Gastroesophageal sphincter (tissue), 4 donors: ENCODE results near the gene IQCB1. TPM values are rescaled to one million over a fixed set of nuclear protein-coding genes. Genes with fewer than 3 reads are reported as not detected.
"Not testable (repeated sequence)": the region's sequence is repeated elsewhere in the genome, so short reads cannot be mapped to it uniquely, and the experiment has no call there.

Experiments
- ATAC-seq: fragments of 150-250 bp; one replicate; pipeline ENCODE4 v1.9.1; 2016; ENCODE audit warnings: mild to moderate bottlenecking, moderate library complexity
- H3K27ac ChIP-seq, 4 donors: fragments of 200-600 bp; sonication (generic) in 3 of 4; 1 replicate in 3 of 4; 2 replicates in 1 of 4; pipeline ENCODE4 v1.5.1; 2016 to 2019
- H3K27me3 ChIP-seq: fragments of 200-600 bp; sonication (generic); one replicate; pipeline ENCODE4 v1.5.1; 2019
- H3K36me3 ChIP-seq, 2 donors: fragments of 200-600 bp; sonication (generic); one replicate each; pipeline ENCODE4 v1.5.1; 2019; ENCODE audit warnings: control low read depth in 1 of 2
- H3K4me1 ChIP-seq, 3 donors: fragments of 200-600 bp; sonication (generic); 1 replicate in 2 of 3; 2 replicates in 1 of 3; pipeline ENCODE4 v1.5.1; 2016 to 2019; ENCODE audit warnings: control low read depth in 2 of 3
- H3K4me3 ChIP-seq, 2 donors: fragments of 200-600 bp; sonication (generic); one replicate each; pipeline ENCODE4 v1.5.1; 2019; ENCODE audit warnings: mild to moderate bottlenecking in 1 of 2, moderate library complexity in 1 of 2
- H3K9me3 ChIP-seq, 3 donors: fragments of 200-600 bp; sonication (generic); one replicate each; pipeline ENCODE4 v1.5.1; 2017 to 2019; ENCODE audit warnings: control low read depth in 2 of 3
- CTCF ChIP-seq, 4 experiments: fragments of 200-600 bp in 2 of 4; fragments of 450-650 bp in 2 of 4; sonication (generic) in 1 of 4; IDR thresholded peaks; one replicate each; pipeline ENCODE4 v1.5.1; 2017 to 2019; ENCODE audit warnings: antibody characterized with exemption in 4 of 4, mild to moderate bottlenecking in 2 of 4, moderate library complexity in 2 of 4
- EP300 ChIP-seq: sonication (generic); formaldehyde crosslinking; IDR thresholded peaks from one replicate; pipeline ENCODE4 v1.6.1; 2017; ENCODE audit warnings: antibody characterized with exemption, mild to moderate bottlenecking
- POLR2A ChIP-seq, 2 donors: fragments of 450-650 bp; IDR thresholded peaks; one replicate each; pipeline ENCODE4 v1.6.1; 2017; ENCODE audit warnings: antibody characterized with exemption in 2 of 2, mild to moderate bottlenecking in 2 of 2, moderate library complexity in 1 of 2
- POLR2AphosphoS5 ChIP-seq: sonication (generic); formaldehyde crosslinking; IDR thresholded peaks from one replicate; pipeline ENCODE4 v1.6.1; 2017; ENCODE audit warnings: antibody characterized with exemption
- WGBS, 2 donors: methylation state at CpG; one replicate each; pipeline ENCODE4 v1.1.5; 2018; ENCODE audit warnings: low coverage in 1 of 2; 5-methylcytosine and 5-hydroxymethylcytosine counted together
- total RNA-seq, 4 donors: library from RNA; depleted of rRNA; stranded (reverse); fragments of >200 nt; gene quantifications; one replicate each; pipeline ENCODE4 v1.1.0, GENCODE V29; 2016

IQCB1 gene
- total RNA-seq, 4 donors from 2014 or later: 10.0 to 28.8 (median 17.6) TPM

- H3K36me3 ChIP-seq: no peaks in the 10 kb centered on the region
- no peak overlapping the region for H3K27ac ChIP-seq
- no peaks in the 10 kb centered on the region for H3K27me3 ChIP-seq
- H3K4me1 ChIP-seq: no peaks in the 10 kb centered on the region
- no peak for ATAC-seq
- no peak overlapping the region for H3K4me3 ChIP-seq
- H3K9me3 ChIP-seq: no peaks in the 10 kb centered on the region
- TF ChIP-seq EP300 (no peak), POLR2AphosphoS5 (no peak), CTCF (IDR thresholded peaks at IDR 0.05) (no peak), POLR2A (IDR thresholded peaks at IDR 0.05) (no peak)
Observed at GRCh38 chr3:121870717-121871116, 35.9 kb upstream of the IQCB1 start.

DNA sequence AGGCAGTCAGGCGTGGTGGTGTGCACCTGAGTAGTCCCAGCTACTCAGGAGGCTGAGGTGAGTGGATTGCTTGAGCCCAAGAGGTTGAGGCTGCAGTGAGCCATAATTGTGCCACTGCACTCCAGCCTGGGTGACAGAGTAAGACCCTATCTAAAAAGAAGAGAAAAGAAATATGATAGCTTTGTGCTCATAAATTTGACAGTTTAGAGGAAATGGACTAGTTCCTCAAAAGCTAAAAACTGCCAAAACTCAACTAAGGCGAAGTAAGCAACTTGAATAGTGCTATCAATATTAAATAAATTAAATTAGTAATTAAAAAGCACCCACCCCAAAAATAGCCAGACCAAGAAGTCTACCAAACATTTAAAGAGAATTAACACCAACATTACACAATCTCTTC lies 34.9 kb upstream of the IQCB1 start:
- TF ChIP-seq POLR2A (IDR thresholded peaks at IDR 0.05) (no peak), POLR2AphosphoS5 (no peak), CTCF (IDR thresholded peaks at IDR 0.05) (no peak), EP300 (no peak)
- no peak overlapping the region for H3K4me3 ChIP-seq
- no peaks in the 10 kb centered on the region for H3K9me3 ChIP-seq
- no peak overlapping the region for H3K27ac ChIP-seq
- no peaks in the 10 kb centered on the region for H3K4me1 ChIP-seq
- no peaks in the 10 kb centered on the region for H3K36me3 ChIP-seq
- 91 to 93% methylated on average over 2 of the region's 2 CpGs for WGBS, 2 donors
- no peaks in the 10 kb centered on the region for H3K27me3 ChIP-seq
- no peak for ATAC-seq

GRCh38 chr3:121863801-121864200 lies 28.9 kb upstream of the IQCB1 start:
- no peak overlapping the region for H3K27ac ChIP-seq
- H3K9me3 ChIP-seq: peaks cover 0 to 15% (median 0%) of the 10 kb centered on the region in 3 donors
- H3K36me3 ChIP-seq: peaks cover 0 to 10% of the 10 kb centered on the region in 2 donors
- H3K4me3 ChIP-seq: no peak overlapping the region
- TF ChIP-seq CTCF (IDR thresholded peaks at IDR 0.05) (no peak), POLR2AphosphoS5 (no peak), POLR2A (IDR thresholded peaks at IDR 0.05) (no peak), EP300 (no peak)
- no peaks in the 10 kb centered on the region for H3K4me1 ChIP-seq
- no peaks in the 10 kb centered on the region for H3K27me3 ChIP-seq
- ATAC-seq: no peak

DNA sequence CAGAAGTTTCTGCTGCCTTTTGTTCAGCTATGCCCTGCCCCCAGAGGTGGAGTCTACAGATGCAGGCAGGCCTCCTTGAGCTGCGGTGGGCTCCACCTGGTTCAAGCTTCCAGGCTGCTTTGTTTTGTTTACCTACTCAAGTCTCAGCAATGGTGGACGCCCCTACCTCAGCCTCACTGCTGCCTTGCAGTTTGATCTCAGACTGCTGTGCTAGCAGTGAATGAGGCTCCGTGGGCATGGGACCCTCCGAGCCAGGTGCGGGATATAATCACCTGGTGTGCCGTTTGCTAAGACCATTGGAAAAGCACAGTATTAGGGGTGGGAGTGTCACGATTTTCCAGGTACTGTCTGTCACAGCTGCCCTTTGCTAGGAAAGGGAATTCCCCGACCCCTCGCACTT lies 28.4 kb upstream of the IQCB1 start:
- H3K4me1 ChIP-seq, H3K4me3 ChIP-seq, H3K27ac ChIP-seq, ATAC-seq, H3K27me3 ChIP-seq: not testable (repeated sequence)
- 83 to 100% methylated on average over 1 of the region's 9 CpGs for WGBS, 2 donors
- peaks cover 0 to 10% of the 10 kb centered on the region in 2 donors for H3K36me3 ChIP-seq
- peaks cover 0 to 15% (median 0%) of the 10 kb centered on the region in 3 donors for H3K9me3 ChIP-seq

DNA sequence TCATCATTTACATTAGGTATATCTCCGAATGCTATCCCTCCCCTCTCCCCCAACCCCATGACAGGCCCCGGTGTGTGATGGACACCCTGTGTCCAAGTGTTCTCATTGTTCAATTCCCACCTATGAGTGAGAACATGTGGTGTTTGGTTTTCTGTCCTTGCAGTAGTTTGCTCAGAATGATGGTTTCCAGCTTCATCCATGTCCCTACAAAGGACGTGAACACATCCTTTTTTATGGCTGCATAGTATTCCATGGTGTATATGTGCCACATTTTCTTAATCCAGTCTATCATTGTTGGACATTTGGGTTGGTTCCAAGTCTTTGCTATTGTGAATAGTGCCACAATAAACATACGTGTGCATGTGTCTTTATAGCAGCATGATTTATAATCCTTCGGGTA lies 22.9 kb upstream of the IQCB1 start:
- 72 to 88% methylated on average over 3 to 5 of the region's 5 CpGs for WGBS, 2 donors
- not testable (repeated sequence) for H3K27me3 ChIP-seq, H3K4me1 ChIP-seq, H3K27ac ChIP-seq, H3K4me3 ChIP-seq, H3K9me3 ChIP-seq, ATAC-seq
- peaks cover 0 to 14% of the 10 kb centered on the region in 2 donors for H3K36me3 ChIP-seq

DNA sequence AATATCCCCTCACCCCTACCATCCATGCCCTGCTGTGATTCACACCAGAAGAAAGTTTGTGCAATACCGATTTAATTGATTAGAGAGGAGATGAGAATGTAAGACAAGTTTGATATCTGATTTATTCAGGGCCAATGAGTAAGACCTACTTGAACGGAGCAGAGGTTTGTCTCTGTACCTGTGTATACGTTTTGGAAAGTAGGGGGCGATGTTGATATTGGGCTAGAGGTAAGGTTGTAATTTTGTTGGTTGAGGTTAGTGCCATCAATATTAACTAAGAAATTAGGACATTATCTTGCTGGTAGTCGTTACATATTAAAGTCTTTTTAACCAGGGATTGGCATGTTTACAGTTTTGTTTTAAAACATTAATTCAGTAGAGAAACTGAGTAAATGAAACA lies 20.7 kb upstream of the IQCB1 start:
- WGBS, 2 donors: 22 to 24% methylated on average over 4 to 5 of the region's 5 CpGs

More for the DNA sequence above, 20.7 kb upstream of the IQCB1 start:
- H3K27ac ChIP-seq: no peak overlapping the region
- no peaks in the 10 kb centered on the region for H3K9me3 ChIP-seq
- H3K36me3 ChIP-seq: peaks cover 0 to 13% of the 10 kb centered on the region in 2 donors
- H3K4me1 ChIP-seq: no peaks in the 10 kb centered on the region
- H3K27me3 ChIP-seq: no peaks in the 10 kb centered on the region
- TF ChIP-seq CTCF (IDR thresholded peaks at IDR 0.05) (no peak), POLR2AphosphoS5 (no peak), EP300 (no peak), POLR2A (IDR thresholded peaks at IDR 0.05) (no peak)
- ATAC-seq: no peak
- no peak overlapping the region for H3K4me3 ChIP-seq
